Mesothelial cell of epicardium (in vitro differentiated cells): ENCODE measurements around the gene GUCY1A2. TPM values are rescaled to one million over a fixed set of nuclear protein-coding genes. Genes with fewer than 3 reads are reported as not detected.

Source experiments
- DNase-seq, 2 experiments: peaks; one replicate each; pipeline ENCODE4 v3.0.0; 2021; ENCODE audit warnings: low spot score in 2 of 2; ENCODE audit not compliant: unreplicated experiment in 2 of 2
- H3K27ac Mint-ChIP-seq: 2 replicates; pipeline ENCODE4 v1.8.0; 2021; ENCODE audit warnings: mixed read lengths
- H3K27me3 Mint-ChIP-seq: 2 replicates; pipeline ENCODE4 v1.8.0; 2021; ENCODE audit warnings: low read depth, mixed read lengths
- H3K36me3 Mint-ChIP-seq: 2 replicates; pipeline ENCODE4 v1.8.0; 2021; ENCODE audit warnings: mixed read lengths
- H3K4me1 Mint-ChIP-seq: 2 replicates; pipeline ENCODE4 v1.8.0; 2021; ENCODE audit warnings: mixed read lengths
- H3K4me3 Mint-ChIP-seq: 2 replicates; pipeline ENCODE4 v1.8.0; 2021; ENCODE audit warnings: mild to moderate bottlenecking, moderate library complexity, mixed read lengths
- H3K9me3 Mint-ChIP-seq: 2 replicates; pipeline ENCODE4 v1.8.0; 2021; ENCODE audit warnings: mixed read lengths
- CTCF ChIP-seq: fragments of 200-600 bp; sonication (generic); IDR thresholded peaks from one replicate; pipeline ENCODE4 v1.5.0; 2021; ENCODE audit warnings: antibody characterized with exemption; ENCODE audit not compliant: unreplicated experiment
- total RNA-seq: library from RNA; stranded (reverse); gene quantifications from 3 replicates; pipeline ENCODE4 v1.2.1, GENCODE V29; 2021

The GUCY1A2 gene
- total RNA-seq, 1 donor from 2014 or later: 13.6 TPM

- H3K4me3 Mint-ChIP-seq: no peak overlapping the region
- no peak for TF ChIP-seq CTCF
- H3K36me3 Mint-ChIP-seq: no peaks in the 10 kb centered on the region
- no peaks in the 10 kb centered on the region for H3K9me3 Mint-ChIP-seq
- H3K27ac Mint-ChIP-seq: no peak overlapping the region
- DNase-seq: no peak
- H3K4me1 Mint-ChIP-seq: no peaks in the 10 kb centered on the region
- no peaks in the 10 kb centered on the region for H3K27me3 Mint-ChIP-seq
Observed at GRCh38 chr11:106679581-106679980, 338.7 kb downstream of the GUCY1A2 start.

- no peak for DNase-seq
- Mint-ChIP-seq H3K9me3 (no peaks in the 10 kb centered on the region), H3K36me3 (no peaks in the 10 kb centered on the region), H3K4me1 (no peaks in the 10 kb centered on the region), H3K27ac (no peak overlapping the region), H3K27me3 (no peaks in the 10 kb centered on the region), H3K4me3 (no peak overlapping the region)
- TF ChIP-seq CTCF: no peak
Observed at GRCh38 chr11:106679181-106679580, 339.1 kb downstream of the GUCY1A2 start.

GRCh38 chr11:106670069-106670468 lies 348.2 kb downstream of the GUCY1A2 start:
- no peak for DNase-seq
- no peak overlapping the region for H3K27ac Mint-ChIP-seq
- no peak overlapping the region for H3K4me3 Mint-ChIP-seq
- H3K9me3 Mint-ChIP-seq: no peaks in the 10 kb centered on the region
- peaks cover 2% of the 10 kb centered on the region for H3K27me3 Mint-ChIP-seq
- no peaks in the 10 kb centered on the region for H3K4me1 Mint-ChIP-seq
- no peaks in the 10 kb centered on the region for H3K36me3 Mint-ChIP-seq
- TF ChIP-seq CTCF: no peak

GRCh38 chr11:106668147-106668546 lies 350.1 kb downstream of the GUCY1A2 start:
- H3K36me3 Mint-ChIP-seq: no peaks in the 10 kb centered on the region
- DNase-seq: no peak
- no peaks in the 10 kb centered on the region for H3K9me3 Mint-ChIP-seq
- H3K4me3 Mint-ChIP-seq: no peak overlapping the region
- peaks cover 3% of the 10 kb centered on the region for H3K27me3 Mint-ChIP-seq
- no peak for TF ChIP-seq CTCF
- H3K27ac Mint-ChIP-seq: no peak overlapping the region
- H3K4me1 Mint-ChIP-seq: no peaks in the 10 kb centered on the region

GRCh38 chr11:106656646-106657045 lies 361.6 kb downstream of the GUCY1A2 start:
- H3K4me3 Mint-ChIP-seq: no peak overlapping the region
- H3K4me1 Mint-ChIP-seq: no peaks in the 10 kb centered on the region
- H3K9me3 Mint-ChIP-seq: peaks cover 14% of the 10 kb centered on the region
- no peak overlapping the region for H3K27ac Mint-ChIP-seq
- no peak for DNase-seq
- no peaks in the 10 kb centered on the region for H3K36me3 Mint-ChIP-seq
- H3K27me3 Mint-ChIP-seq: peaks cover 2% of the 10 kb centered on the region
- TF ChIP-seq CTCF: no peak

- DNase-seq: no peak
- no peak for TF ChIP-seq CTCF
- Mint-ChIP-seq H3K36me3 (no peaks in the 10 kb centered on the region), H3K4me1 (no peaks in the 10 kb centered on the region), H3K27ac (no peak overlapping the region), H3K9me3 (peaks cover 28% of the 10 kb centered on the region), H3K27me3 (no peaks in the 10 kb centered on the region), H3K4me3 (no peak overlapping the region)
Observed at GRCh38 chr11:106644824-106645223, 373.5 kb downstream of the GUCY1A2 start.
